ENCODE results near the gene TGFBRAP1.
A peak's percentile ranks its signal among the peaks of the same experiment; 100 is the strongest.

The TGFBRAP1 gene

GRCh38 chr2:105329561-105330495 is at the start of gene TGFBRAP1:
Gene TGFBRAP1, minus strand, starts transcription at chr2:105329735. Its CDS starts 21,434 bp downstream, at chr2:105308301.
- DNase-seq = peak; percentile 54

- no peak for DNase-seq
Observed at GRCh38 chr2:105378921-105379383, 49.4 kb upstream of the TGFBRAP1 start.

GRCh38 chr2:105378276-105378840 is 48.8 kb upstream of the TGFBRAP1 start:
- DNase-seq = no peak

- DNase-seq = no peak
Observed at GRCh38 chr2:105377871-105378270, 48.3 kb upstream of the TGFBRAP1 start.

- no peak for DNase-seq
Observed at GRCh38 chr2:105376789-105377240, 47.3 kb upstream of the TGFBRAP1 start.

- DNase-seq = no peak
Observed at GRCh38 chr2:105376010-105376409, 46.5 kb upstream of the TGFBRAP1 start.

GRCh38 chr2:105375001-105375561 is 45.5 kb upstream of the TGFBRAP1 start:
- no peak for DNase-seq

- peak; percentile 60 for DNase-seq
Observed at GRCh38 chr2:105373895-105374401, 44.4 kb upstream of the TGFBRAP1 start.

GRCh38 chr2:105373344-105373781 is 43.8 kb upstream of the TGFBRAP1 start:
- DNase-seq = no peak

- no peak for DNase-seq
Observed at GRCh38 chr2:105371810-105372209, 42.3 kb upstream of the TGFBRAP1 start.

GRCh38 chr2:105371156-105371555 is 41.6 kb upstream of the TGFBRAP1 start:
- no peak for DNase-seq

GRCh38 chr2:105369777-105370690 is 40.5 kb upstream of the TGFBRAP1 start:
- DNase-seq = peak; percentile 86

GRCh38 chr2:105368759-105369408 is 39.3 kb upstream of the TGFBRAP1 start:
- DNase-seq = no peak

- DNase-seq = no peak
Observed at GRCh38 chr2:105365206-105365605, 35.7 kb upstream of the TGFBRAP1 start.

GRCh38 chr2:105364436-105365139 is 35.1 kb upstream of the TGFBRAP1 start:
- no peak for DNase-seq

GRCh38 chr2:105362862-105363591 is 33.5 kb upstream of the TGFBRAP1 start:
- DNase-seq = no peak

- DNase-seq = no peak
Observed at GRCh38 chr2:105361102-105361889, 31.8 kb upstream of the TGFBRAP1 start.

GRCh38 chr2:105358593-105358992 is 29.1 kb upstream of the TGFBRAP1 start:
- no peak for DNase-seq

- DNase-seq = no peak
Observed at GRCh38 chr2:105357122-105357521, 27.6 kb upstream of the TGFBRAP1 start.
